SK-N-MC (cell line): Measurements from ENCODE around the gene PSMD13.

ENCODE experiments used
- EZH2 ChIP-seq: fragments of 200-600 bp; sonication (generic); IDR thresholded peaks from one replicate; pipeline ENCODE4 v1.6.1; 2017; ENCODE audit warnings: antibody characterized with exemption
- FOXP2 ChIP-seq: optimal IDR thresholded peaks from 2 replicates; pipeline ENCODE3; 2011; ENCODE audit warnings: mild to moderate bottlenecking, moderate library complexity; ENCODE audit not compliant: insufficient read depth; ENCODE audit errors: extremely low read length, control extremely low read depth
- POLR2AphosphoS5 ChIP-seq: IDR thresholded peaks from 2 replicates; pipeline ENCODE4 v1.6.1; 2012; ENCODE audit warnings: mild to moderate bottlenecking, low read depth, low read length, borderline replicate concordance

DNA sequence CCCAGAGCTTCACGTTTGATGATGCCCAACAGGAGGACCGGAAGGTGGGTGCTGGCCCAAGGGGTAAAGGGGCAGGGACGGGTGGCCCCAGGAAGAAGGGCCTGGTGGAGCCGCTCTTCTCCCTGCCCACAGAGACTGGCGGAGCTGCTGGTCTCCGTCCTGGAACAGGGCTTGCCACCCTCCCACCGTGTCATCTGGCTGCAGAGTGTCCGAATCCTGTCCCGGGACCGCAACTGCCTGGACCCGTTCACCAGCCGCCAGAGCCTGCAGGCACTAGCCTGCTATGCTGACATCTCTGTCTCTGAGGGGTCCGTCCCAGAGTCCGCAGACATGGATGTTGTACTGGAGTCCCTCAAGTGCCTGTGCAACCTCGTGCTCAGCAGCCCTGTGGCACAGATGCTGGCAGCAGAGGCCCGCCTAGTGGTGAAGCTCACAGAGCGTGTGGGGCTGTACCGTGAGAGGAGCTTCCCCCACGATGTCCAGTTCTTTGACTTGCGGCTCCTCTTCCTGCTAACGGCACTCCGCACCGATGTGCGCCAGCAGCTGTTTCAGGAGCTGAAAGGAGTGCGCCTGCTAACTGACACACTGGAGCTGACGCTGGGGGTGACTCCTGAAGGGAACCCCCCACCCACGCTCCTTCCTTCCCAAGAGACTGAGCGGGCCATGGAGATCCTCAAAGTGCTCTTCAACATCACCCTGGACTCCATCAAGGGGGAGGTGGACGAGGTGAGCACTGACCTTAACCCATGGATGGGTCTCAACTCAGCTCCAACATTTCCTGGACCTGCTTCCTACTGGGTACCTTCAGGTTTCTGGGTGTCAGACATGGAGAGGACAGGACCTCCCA lies 27.3 kb upstream of the PSMD13 start:
- TF ChIP-seq EZH2 (no peak), POLR2AphosphoS5 (no peak), FOXP2 (no peak)
